ENCODE measurements around the gene DLG3.
A peak's percentile ranks its signal among the peaks of the same experiment; 100 is the strongest.

DLG3 gene

DNA sequence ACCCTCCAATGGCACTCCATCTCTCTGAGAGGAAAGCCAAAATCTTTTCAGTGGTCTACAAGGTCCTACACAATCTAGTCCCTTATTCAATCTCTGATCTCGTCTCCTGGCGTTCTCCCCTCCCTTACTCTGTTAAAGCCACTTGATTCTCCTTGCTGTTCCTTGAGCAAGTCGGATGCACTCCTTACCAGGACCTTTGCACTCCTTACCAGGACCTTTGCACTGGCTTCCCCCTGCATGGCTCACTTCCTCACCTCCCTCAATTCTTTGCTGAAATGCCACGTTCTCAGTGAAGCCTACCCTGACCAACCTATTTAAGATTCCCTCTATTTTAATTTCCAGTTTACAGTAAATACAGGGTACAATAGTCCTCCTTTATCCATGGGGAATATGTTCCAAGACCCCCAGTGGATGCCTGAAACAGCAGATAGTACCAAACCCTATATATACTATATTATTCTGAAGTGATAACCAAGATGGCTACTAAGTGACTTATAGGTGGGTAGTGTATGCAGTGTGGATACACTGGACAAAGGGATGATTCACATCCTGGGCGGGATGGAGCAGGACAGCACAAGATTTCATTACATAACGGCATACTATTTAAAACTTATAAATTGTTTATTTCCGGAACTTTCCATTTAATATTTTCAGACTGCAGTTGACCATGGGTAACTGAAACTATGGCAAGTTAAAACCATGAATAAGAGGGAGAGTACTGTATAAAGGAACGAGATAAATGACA is 6.5 kb upstream of the DLG3 start:
- DNase-seq: no peak

DNA sequence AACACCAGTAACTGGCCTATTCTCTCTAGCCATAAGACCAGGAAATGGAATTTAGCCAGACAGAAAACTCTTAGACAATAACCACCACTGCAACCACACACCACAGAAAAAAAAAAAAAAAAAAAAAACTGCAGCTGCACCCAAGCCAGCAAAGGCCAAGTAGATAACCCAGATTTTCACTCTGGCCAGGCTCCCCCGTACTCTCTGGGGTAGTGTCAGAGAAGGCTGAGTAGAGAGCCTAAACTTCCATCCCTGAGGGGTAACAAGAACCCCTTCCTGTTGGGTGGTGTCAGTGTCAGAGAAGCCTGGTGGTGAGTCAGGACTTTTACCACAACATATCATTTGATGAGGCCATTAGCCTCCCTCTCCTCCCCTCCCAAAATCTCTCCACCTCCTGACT is 5.6 kb upstream of the DLG3 start:
- DNase-seq: no peak

DNA sequence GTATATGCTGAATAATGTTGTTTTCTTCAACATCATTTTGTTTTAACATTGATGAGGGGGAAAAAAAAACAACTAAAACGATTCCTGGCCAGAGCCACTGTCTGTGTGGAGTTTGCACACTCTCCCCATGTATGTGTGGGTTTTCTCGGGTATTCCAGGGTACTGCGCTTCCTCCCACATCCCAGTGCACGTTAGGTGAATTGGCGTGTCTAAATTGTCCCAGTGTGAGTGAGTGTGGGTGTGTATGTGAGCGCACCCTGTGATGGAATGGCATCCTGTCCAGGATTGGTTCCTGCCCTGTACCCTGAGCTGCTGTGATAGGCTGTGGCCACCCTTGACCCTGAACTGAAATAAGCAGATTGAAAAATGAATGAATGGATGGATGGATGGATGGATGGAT is 2.4 kb upstream of the DLG3 start:
- DNase-seq: no peak

DNA sequence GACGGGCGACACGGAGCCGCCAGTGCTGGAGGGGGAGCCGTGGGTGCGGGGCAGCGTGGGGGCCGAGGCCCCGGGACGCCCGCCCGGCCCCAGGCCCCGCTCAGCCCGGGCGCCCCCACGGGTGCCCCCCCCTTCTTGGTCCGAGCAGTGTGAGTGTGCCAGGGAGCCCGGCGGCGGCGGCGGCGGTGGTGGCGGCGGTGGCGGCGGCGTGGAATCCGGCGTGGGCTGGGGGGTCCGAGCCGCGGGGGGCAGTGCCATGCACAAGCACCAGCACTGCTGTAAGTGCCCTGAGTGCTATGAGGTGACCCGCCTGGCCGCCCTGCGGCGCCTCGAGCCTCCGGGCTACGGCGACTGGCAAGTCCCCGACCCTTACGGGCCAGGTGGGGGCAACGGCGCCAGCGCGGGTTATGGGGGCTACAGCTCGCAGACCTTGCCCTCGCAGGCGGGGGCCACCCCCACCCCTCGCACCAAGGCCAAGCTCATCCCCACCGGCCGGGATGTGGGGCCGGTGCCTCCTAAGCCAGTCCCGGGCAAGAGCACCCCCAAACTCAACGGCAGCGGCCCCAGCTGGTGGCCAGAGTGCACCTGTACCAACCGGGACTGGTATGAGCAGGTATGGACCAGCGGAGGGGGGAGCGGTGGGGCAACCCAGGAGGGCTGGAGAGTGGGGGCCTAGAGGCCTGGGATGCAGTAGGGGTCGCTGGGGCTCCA is 466 bp downstream of the DLG3 start:
- DNase-seq: no peak

DNA sequence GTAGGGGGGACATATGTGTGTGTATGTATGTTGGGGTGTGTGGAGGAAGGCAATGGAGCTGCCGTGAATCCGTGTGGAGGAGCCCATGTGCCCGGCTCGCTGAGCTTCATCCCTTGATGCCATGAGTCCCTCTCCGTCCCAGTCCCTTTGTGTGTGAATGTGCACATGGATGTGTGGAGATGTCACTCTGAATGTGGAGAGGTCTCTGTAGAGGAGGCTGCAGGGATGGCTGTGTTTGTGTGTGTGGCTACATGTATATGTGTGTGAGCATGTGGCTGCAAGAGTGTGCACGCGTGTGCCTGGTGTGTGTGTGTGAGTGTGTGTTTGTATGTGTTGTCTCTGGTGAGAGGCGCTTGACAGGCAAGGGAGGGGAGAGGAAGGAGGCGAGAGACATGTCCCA is 1.3 kb downstream of the DLG3 start:
- no peak for DNase-seq

DNA sequence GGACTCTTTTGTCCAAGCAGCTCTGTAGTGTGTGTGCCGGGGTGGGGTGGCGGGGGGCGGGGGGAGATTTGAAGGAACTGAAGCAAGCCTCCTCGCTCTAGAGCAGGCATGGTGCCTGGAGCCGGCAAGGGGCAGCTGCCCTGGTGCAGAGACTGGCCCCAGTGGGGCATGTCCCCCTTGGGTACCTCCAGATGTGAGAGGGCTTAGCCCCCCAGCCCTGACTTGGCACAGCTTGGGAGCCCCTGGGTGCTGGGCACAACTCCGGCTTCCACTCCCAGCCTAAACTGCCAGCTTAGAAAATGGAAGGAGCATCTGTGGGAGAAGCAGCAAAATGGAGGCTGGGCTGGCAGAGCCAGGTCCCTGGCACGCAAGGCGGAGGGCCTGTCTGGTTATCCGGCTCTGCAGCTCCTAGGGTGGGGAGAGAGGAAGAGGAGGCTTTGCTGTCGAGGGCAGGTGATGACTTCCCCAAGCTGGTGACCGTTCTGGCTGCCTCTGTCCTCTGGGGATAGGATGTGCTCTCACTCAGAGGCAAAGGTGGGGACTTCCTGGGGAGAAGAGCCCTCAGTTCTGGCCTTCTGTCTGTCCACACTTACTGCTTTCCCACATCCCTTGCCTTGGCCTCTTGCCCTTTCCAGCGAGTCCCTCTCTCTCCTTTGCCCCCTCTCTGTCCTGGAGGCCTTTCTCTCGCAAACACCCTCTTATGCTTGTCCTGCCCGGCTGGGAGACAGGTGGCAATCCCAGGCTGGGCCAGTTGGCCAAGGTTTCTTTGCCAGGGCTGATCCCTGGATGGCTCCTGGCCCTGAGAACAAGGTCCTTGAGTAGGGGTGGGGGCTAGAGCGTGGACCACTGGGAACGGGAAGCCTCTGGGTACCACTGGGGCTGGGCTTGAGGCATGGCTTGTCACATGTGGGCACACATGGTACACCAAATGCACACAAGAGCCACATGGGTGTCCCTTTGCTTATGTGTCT is 2.0 kb downstream of the DLG3 start:
- no peak for DNase-seq

DNA sequence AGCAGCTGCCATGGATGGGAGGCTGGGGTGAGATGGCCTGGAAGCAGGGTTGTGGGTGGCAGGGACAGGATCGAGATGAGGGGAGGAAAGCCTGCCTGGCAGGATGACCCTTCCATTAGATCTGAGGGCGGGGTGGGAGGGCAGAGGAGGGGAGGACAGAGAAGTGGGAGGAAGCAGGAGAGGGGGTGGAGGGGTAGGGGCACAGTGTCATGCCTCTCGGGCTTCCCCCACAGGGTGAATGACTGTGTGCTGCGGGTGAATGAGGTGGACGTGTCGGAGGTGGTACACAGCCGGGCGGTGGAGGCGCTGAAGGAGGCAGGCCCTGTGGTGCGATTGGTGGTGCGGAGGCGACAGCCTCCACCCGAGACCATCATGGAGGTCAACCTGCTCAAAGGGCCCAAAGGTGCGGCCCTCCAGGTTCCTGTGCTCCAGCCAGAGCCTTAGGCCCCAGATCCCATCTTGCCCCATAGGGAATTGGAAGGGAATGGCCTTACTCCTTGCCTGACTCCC is 4.9 kb downstream of the DLG3 start:
- DNase-seq: no peak

DNA sequence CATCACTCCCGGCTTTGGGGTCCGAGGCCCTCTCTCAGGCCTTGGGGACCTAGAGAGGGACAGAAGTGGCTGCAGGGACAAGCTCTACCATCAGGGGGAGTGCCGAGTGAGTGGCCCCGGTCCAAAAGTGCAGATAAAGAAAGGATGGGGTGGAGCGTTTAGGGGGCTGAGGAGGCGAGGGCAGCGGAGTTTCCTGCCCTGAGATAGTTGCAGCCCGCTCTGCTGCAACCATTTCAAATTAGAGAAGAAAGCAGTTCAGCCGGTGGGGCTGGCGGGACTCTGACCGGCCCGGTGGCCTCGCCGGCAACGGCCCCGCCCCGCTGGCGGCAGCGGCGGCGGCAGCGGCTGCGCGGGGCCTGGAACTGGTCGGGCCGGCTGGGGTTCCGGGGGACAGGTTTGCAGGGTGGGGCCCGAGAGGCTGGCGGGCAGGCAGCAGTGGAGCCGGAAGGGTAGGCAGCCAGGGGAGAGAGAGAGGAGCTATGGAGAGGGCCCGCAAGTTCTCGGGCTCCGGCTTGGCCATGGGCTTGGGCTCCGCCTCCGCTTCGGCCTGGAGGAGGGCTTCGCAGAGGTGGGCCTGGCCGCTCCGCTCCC is 7.6 kb downstream of the DLG3 start:
- DNase-seq: peak; percentile 76

DNA sequence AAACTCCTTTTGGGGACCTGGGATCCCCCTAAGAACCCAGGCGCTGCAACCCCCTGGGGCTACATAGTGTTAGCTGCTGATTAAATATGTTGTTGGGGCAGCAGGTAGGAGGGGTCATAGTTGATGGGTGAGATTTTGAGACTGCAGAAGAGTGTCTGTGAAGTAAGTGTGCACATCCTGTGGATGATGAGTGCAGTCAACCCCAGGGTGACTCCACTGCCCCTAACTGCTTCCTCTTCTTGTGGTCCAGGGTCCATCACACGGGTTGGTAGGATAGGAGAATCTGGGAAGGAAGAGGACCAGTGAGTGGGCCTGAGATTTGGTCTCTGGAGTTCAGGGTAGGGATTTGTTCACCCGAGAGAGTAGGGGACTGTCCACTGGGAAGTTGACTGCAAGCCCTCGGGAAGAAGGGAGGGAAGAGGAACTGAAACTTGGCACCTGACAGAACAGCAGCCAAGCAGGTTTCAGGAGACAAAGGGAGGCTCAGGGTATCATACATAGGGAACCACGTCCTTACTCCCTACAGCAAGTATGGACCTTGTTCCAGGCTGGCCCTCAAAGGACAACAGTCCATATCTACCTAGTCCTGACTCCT is 8.5 kb downstream of the DLG3 start:
- no peak for DNase-seq

DNA sequence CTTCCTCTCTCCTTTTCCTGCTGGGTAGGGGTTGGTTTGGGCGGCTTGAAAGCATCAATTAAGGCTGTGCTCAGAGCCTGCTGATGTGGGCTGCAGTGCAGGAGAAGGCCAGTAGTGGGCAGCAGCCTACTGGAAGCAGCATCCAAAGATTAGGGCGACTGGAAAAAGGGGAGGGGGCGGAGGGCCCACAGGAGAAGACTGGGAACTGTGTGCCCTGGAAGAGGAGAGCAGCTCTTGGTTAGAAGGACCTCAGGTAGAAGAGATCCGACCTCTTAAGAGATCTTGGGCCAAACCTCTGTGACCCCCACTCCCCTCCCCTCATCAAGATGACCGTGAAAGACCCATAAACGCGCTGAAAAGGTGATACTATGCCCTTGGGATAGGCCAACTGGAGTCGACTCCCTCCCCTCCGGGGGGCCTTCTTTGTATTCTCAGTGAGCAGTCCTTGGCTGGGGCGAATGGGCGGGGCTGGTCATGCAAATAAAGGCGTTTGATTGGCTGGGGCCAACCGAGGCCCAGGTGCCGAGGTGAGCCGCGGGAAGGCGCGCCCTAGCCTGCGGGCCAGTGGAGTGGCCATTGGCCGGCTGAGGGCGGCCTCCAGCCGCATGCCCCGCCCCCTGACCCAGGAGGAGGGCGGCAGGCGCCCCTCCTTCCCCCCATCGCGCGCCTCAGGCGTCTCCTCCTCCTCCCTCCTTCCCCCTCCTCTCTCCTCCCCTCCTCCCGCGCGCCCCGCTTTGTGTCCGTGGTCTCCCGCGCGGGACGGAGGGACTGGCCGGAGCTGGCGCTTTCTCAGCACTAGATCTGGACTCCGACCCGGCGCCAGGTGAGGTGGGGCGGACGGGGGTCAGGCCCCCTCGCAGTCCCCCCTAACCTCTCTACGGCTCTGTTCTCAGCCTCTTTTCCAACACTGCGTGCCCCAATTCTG is 10.1 kb downstream of the DLG3 start:
- peak; percentile 93 for DNase-seq

DNA sequence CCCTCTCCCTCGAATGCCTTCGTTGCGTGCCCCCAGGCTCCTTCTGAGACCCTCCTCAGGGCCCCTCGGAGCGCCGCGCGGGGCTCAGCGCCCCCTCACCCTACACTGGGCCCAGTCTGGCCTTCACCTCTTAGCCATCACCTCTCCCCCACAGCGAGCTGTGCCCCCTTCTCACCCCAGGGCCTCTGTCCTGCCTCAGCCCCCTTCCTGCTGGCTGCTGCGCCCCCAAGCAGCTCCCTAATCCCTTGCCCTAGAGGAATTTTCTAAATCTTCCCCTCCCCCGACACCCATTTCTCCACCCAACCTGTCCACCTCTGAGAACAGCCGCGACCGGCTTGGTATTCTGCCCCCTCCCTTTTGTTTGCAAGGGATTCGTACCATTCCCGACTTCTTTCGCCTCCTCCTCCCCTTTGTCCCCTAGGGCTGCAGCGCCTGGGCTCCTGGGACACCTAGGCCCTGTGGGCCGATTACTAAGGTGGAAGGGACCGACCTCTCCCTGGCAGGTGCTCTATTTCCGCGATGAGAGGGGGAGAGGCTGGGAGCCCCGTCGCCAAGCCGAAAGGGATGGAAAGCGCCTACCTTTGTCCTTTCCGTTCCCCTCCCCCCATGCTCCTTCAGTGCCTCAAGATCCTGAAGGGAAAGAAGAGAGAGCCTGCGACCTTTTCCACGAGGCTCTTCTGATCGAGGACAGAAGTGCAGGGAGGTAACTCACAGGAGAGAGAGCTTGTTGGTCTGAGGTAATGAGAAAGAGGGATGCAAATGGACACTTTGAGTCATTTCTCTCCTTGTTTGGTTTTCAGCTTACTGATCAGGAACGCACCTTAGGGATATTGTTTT is 10.9 kb downstream of the DLG3 start:
- peak; percentile 60 for DNase-seq

DNA sequence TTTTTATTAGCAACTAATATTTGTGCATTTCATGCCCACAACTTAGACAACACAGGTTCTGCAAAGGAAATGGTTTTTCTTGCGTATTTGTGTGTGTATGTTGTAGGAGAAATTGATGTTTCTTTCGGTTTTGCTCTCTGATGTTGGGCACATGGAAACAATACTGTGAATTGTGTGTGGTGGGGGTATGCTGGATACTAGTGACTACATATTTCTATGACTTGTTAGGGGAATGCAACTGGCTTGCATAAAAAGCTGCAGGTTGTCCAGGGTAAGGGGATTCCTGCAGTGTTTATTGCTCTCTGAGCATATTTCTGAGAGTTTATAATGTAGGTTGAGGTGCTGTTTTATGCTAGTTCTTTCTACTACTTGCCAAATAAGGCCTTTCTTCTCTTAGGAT is 11.6 kb downstream of the DLG3 start:
- no peak for DNase-seq

DNA sequence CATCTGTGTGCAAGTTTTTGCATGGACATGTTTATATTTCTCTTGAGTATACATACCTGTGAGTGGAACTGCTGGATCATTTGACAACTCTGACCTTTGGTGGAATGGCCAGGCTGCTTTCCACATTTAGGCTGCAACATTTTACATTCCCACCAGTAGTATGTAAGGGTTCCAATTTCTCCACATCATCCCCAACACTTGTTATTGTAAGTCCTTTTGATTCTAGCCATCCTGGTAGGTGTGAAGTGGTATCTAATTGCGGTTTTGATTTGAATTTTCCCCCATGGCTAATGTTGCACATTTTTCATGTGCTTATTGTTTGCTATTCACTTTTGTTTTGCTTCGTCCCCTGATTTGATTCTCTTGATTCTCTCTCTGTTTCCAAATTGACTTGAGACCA is 16.4 kb downstream of the DLG3 start:
- no peak for DNase-seq

DNA sequence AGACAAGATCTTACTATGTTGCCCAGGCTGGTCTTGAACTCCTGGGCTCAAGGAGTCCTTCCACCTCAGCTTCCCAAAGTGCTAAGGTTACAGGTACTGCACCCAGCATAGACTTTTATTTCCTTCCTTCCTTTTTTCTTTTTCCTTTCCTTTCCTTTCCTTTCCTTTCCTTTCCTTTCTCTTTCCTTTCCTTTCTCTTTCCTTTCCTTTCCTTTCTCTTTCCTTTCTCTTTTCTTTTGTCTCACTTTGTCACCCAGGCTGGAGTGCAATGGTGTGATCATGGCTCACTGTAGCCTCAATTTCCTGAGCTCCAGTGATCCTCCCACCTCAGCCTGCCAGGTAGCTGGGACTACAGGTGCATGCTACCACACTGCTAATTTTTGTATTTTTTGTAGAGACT is 19.4 kb downstream of the DLG3 start:
- no peak for DNase-seq

DNA sequence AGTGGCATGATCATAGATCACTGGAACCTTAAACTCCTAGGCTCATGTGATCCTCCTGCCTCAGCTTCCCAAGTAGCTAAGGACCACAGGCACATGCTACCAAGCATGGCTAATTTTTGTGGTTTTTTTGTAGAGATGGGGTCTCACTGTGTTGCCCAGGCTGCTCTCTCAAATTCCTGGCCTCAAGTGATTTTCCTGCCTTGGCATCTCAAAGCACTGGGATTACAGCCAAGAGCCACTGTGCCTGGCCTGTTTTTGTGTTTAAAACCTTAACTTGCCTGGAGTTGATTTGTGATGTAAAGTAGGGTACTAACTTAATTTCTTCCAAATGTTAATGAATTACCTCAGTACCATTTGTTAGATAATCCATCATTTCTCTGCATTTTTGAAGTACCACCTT is 22.3 kb downstream of the DLG3 start:
- DNase-seq: no peak

DNA sequence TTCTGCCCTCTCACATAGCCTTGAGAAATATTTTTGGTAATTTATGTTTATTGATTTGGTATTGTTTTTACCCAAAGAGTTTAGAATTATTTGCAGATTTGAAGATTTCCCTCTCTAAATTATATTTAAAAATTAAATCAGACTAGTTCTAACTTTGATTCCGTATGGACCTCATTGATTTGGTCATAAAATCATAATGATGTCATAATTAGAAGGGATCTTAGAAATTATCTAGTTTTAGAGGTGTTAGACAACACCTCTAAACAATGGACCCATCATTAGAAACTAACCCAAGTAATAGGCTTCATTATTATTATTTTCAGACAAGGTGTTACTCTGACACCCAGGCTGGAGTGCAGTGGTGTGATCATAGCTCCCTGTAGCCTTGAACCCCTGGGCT is 24.1 kb downstream of the DLG3 start:
- no peak for DNase-seq

DNA sequence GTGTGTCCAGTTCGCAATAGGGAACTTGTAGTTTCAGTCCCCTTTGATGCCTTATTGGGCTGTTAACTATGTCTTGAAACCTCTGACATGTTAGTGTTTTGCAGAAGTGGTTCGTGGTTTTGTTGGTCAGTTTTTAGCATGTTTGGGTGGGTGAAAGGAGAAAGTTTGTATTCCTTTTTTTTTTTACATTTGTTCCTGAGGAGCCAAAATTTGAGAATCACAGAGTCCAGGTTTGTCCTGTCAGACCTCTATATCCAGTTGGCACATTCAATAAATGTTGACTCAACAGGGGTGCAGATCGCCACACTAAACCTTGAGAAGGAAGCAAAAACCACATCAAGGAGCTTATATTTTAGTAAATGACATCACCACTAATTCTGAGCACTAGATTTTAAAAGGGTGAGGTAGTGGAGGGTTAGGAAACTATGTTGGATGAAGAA is 26.2 kb downstream of the DLG3 start:
- no peak for DNase-seq

DNA sequence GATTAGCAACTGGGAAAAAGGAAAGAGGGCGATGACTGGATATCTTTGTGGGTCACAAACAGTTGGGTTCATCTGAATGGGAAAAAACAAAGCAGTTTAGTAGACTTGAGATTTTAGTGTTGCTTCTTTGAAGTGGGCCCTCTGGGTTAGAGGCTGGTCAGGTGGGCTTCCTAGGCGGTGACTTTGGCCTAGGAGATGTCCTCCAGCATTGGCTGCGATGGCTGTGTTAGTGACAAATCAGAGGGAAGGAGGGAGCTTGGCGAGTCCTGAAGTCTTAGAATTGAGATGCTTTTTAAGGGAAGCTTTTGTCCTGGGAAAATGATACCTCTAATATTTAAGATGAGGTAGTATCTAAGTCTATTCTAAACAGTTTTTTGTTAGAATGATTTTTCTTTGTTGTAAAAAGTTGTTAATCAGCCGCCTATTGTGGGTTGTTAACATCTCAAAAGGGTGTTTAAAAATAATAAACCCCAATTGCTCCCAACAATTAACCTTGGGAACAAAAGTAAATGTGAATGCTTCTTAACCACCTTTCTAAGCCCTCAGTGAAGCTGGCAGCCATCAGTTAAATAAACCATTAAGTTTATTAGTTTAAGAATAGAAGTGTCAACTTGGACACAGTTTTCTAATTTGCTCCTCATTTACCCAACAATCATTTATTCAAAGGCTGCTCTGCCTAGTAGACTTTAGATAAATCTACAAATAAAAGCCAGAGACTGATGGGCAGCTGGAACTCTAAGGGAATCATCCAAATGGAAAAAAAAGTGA is 31.7 kb downstream of the DLG3 start:
- peak; percentile 12 for DNase-seq

DNA sequence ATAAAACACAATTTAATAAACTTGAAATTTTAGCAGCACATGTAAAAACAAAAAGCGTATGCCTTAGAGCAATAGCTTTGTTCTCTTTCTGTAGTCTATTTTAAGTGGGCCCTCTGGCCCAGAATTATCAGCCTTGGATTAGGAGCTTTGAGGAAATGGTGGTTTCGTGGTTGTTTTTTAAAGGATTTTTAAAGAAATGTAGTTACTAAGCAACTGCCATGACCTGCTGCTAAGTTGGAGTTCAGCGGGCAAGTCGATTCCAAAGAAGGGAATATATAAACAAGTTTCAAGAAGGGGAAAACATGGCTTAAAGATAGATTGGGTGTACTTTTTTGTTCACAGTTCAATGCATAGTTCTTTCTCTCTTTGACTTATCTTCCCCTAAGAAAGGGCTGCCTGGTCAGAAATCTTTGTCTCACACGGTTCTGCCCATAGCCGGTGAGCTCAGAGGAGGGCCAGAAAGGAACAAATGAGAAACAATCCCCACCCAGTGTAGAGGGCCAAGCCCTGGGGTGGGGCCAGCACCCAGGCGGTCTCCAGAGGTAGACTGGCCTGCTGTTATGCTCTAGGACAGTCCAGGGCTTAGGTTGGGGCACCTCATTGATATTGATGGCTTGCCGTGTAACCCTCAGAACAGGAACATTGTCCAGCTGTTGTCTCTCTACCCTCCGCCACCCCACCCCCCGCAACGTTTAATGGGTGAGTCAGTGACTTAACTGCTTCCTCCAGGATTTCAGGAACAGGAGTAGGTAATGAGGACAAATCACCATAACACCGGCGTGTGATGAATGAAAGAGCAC is 32.5 kb downstream of the DLG3 start:
- DNase-seq: peak; percentile 94

Data from NCI-H82 (cell line).